SW480 (cell line): ENCODE measurements around the gene PKD1.

Source experiments
- DNase-seq: peaks from one replicate; pipeline ENCODE4 v3.0.0-alpha.2; 2016; ENCODE audit warnings: low spot score

The PKD1 gene

DNA sequence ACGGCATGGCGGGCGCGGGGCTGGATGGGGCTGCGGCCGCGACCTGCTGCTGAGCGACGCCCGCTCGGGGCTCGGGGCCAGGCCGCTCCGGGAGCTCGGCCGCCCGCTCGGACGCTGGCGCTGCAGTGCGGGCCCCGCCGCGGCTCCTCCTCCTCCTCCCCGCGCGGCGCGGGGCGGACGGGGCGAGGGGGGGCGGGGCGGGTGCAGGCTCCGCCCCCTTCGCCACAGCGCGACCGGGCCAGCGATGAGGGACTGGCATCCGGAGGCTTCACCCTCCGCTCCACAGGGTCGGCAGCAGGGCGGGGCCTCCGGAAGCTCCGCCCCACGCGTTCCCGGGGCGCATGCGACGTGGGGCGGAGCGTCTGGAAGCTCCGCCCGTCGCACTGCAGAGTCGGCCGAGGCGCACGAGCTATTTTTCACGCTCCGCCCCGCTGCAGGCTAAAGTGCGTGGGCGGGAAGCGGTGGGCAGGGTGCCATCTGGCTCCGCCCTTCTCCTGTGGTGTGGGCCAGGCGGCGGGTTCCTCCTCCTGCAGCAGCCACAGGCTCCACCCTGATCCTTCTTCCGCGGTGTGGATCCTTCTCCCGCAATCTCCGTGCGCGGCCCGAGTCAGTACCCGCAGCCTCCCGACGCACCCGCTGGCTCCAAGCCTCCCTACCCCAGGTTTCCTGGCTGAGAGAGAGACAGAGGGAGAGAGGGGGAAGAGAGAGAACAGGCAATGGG is at the start of gene PKD1:
Gene PKD1 (minus strand): TSS at position 129 of the 721 bp plus-strand sequence. CDS start 209 bp downstream, outside the sequence.
- DNase-seq = peak; percentile 77

DNA sequence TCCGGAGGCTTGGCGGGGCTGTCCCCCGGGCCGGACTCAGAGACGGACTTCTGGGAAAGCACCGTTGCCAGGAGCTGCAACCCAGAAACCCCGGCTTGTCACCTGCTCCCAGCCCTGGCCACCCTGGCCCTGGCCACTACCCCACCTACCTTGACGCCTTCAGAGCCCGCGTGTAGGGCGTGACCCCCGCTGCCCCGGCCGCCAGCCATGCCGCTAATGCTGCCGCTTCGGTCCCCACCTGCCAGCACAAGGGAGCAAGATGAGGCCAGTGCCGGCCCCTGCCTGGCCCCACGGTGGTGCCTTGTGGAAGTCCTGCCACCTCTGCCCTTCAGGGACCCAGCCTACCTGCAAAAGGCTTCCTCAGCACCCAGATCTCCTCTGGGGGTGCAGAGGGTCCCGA is 49.3 kb upstream of the PKD1 start:
- no peak for DNase-seq

DNA sequence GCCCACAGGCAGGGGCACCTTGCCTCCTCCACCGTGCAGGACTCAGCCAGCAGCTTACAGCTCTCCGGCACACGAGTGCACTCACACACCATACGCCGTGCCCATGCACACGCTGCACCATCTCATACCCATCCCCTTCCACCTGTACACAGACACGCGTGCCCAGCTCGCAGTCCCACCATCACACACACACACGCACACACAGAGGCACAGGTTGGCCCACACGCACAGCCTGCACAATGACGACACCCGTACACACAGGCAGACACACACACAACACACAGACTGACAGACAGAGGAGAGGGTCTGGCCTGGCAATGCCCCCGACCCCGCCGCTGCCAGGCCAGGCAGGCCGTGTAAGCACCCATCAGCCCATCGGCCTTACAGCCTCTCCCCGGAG is 48.6 kb upstream of the PKD1 start:
- DNase-seq = no peak

DNA sequence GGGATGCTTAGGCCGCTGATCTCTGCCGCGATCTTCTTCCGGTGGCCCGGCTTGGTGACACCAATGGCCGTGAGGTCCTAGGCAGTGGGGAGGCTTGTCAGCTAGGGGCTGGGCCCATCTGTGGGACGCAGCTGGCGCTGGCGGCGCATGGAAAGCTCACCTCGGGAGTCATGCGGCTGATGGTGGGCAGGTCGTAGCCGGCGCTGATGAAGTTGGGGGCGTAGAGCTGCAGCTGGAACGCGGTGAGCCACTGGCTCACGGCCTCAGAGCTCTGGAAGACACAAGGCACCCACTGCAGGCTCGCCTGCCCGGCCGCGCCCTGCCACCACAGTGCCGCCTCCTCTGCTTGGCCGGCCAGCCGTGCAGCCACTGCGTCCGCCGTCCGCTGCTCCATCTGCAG is 48.0 kb upstream of the PKD1 start:
- DNase-seq = no peak

DNA sequence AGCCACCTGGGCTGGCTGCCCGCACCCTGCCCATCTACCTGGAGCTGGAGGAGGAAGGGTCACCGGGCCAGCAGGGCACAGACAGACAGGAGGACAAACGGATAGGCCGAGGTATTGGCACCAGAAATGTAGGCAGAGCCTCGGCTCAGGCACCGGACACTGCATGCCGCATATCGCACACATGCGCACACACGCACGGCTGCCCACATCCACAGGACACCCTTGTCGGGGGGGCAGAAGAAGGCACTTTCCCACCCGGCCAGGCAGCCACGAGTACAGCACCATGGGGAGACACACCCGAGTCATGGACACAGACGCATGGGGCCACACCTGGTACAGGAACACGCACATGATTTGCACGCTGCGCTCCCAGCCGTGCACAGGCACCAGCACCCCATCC is 46.3 kb upstream of the PKD1 start:
- peak; percentile 39 for DNase-seq

DNA sequence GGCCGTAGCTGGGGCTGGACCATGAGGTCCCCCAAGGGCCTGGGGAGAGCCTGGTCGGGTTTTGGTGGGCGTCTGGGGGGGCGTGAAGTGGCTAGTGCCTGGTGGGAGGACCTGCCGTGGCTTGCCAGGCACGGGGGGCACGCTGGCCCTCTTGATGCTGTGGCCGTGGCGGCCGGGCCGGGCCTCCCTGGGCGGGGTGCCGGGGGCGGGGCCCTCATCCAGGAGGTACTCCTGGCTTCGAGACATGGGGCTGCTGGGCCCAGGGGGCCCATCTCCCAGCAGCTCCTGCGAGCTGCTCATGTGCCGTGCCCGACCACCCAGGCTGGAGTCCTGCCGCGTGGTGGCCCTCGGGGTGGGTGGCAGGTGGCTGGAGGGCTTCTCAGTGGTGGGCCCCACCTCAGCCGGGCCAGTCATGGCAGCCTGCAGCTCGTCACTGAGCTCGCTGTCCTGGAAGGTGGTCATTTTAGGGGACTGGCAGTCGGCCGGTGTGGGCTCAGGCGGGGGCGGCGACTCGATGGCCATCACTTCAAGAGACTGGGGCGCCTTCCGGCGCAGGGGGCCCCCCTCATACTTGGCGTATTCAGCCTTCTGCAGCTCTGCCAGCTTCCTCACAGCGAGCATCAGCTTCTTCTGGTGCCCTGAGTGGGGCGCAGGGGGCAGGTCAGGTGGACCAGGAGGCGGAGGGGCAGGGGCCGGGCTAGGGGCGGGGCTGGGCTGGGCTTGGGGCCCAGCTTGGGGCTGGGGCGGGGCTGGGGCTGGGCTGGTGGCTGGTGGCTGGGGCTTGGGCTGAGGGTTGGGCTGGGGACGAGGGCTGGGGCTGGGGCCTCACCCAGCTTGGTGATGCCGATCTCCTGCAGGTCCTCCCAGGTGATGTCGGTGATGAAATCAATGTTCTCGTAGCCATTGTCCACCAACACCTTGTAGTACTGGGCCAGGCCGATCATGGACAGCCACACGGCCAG is 45.5 kb upstream of the PKD1 start:
- DNase-seq = no peak

DNA sequence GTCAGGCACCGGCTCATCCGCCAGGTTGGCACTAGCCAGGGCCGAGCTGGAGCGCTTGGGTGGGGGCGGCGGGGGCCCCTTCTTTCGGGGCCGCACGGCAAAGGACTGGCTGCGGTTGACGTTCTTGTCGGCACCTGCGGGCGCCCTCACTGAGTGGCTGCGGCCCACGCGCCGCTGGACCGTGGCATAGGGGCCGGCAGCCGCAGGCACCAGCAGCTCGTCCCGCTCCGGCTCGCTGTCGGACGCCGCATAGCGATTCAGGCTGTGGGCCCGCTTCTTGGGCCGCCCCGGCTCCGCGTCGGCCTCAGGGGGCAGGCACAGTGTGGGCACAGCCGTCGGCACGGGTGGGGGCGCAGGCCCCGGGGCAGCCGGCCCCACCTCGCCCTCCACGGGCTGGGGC is 44.8 kb upstream of the PKD1 start:
- no peak for DNase-seq

DNA sequence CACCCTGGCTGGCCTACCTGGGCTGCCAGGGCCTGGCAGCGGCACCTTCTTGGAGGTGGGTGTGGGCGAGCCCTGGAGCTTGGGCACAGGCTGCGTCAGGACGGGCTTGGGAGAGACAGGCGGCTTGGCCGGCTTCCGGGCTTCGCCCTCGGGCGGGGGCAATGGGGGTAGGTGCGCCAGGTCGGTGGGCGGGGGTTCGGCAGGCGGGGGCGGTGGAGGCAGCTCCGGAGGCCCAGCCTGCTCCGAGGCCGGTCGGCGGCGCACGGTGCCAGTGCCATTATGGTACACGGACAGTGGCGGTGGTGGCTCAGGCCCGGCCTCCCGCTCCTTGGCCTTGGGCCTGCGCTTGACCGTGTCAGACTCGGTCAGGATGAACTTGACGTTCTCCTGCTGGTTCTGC is 43.9 kb upstream of the PKD1 start:
- DNase-seq = no peak

DNA sequence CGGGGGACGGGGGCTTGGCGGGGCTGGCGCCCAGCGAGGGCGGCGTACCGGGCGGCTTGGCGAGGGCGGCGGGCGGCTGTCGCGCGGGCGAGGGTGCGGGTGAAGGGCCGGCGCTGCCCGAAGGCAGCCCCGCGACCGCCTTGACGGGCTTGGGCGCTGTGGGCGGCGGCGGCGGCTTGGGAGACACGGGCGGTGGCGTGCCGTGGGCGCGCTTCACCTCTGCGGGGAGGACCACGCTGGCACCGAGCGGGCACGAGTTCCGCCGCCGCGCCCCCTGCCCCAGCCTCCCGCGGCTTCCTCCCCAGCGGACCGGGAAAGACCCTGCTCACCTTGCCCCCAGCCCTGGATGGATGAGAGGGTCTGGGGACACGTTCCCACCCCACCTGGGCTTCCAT is 43.4 kb upstream of the PKD1 start:
- DNase-seq = no peak

DNA sequence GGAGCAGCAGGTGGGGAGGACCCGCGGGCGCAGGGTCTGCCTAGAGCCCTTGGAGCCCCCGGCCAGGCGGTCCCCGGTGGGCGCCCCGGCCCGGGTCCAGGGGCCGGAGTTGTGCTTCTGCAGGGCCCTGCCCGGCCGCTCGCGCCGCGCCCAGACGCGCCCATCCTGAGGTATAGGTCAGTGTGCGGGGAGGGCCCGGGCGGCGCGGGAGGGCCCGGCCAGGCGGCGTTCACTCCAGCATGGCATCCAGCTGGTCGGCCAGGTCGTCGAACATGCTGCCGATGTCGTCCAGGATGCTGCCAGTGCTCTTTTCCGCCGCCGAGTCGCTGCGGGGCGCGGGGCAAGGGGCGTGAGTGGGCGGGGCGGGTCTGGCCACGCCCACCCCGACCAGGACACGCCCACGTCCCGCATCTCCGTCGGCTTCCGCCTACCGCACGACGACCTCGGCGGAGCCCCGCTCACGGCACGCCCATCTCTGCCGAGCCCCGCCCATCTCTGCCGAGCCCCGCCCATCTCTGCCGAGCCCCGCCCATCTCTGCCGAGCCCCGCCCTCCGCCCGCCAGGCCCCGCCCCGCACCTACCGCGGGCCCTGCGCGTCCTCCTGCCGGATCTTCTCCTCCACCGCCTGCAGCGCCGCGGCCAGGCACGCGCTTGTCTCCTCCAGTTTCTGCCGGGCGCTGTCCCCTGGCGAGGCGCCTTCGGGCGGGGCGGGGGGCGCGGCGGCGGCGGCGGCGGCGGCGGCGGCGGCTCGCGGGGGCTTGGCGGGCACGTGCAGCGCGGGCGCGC is 42.8 kb upstream of the PKD1 start:
- DNase-seq = no peak

DNA sequence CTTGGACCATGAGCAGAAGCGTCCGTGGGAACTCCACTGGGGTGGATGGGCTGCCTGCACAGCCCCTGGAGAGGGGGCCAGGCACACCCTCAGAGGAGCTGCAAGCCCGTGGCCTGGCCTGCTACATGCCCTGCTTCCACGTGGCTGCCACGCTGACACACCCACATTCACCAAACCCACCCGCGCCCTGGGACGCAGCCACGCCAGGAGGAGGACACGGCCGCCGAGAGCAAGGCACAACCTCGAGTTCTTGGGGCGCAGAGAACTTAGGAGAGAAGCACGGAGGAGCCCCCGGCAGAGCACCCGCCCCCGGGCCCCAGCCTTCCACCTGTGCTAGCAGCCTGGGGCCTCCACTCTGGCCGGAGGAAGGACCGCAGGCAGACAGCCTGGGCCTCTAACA is 41.9 kb upstream of the PKD1 start:
- DNase-seq = no peak

DNA sequence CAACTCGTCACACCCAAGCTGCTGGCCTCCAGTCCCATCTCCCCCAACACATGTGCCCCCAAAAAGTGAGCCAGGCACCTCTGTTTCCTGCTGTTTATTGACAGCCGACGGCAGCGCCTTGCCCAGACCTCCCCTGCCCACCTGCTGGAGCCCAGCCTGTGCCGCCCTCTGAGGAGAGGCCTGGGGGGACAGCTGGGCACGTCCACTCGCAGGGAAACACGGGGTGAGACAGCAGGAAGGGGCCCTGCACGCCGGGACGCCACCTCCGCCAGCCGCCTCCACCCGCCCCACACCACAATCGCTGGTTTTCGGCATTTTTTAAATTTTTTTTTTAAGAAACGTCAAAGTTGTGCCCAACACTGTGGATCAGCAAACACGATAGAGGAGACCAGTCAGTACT is 41.4 kb upstream of the PKD1 start:
- no peak for DNase-seq

DNA sequence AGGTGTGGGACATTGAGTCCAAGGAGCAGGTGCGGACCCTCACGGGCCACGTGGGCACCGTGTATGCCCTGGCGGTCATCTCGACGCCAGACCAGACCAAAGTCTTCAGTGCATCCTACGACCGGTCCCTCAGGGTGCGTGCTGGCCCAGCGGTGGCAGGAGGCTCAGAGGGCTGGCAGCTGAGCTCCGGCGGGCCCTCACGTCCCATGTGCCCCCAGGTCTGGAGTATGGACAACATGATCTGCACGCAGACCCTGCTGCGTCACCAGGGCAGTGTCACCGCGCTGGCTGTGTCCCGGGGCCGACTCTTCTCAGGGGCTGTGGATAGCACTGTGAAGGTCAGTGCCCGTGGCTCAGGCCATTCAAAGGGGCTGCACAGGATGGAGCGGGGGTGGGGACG is 40.3 kb upstream of the PKD1 start:
- DNase-seq = no peak

DNA sequence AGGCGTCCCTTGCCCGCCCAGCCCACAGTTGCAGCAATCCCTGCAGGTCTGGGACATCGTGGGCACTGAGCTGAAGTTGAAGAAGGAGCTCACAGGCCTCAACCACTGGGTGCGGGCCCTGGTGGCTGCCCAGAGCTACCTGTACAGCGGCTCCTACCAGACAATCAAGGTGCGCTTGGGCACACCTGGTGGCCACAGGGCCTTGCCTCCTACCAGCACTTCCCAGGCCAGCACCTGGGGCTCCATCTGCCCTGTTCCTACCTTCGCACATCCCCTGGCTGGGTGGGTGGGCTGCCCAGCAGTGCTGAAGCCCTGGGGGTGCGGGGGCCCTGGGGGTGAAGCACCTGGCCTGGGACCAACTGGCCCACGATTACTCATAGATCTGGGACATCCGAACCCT is 39.8 kb upstream of the PKD1 start:
- no peak for DNase-seq

DNA sequence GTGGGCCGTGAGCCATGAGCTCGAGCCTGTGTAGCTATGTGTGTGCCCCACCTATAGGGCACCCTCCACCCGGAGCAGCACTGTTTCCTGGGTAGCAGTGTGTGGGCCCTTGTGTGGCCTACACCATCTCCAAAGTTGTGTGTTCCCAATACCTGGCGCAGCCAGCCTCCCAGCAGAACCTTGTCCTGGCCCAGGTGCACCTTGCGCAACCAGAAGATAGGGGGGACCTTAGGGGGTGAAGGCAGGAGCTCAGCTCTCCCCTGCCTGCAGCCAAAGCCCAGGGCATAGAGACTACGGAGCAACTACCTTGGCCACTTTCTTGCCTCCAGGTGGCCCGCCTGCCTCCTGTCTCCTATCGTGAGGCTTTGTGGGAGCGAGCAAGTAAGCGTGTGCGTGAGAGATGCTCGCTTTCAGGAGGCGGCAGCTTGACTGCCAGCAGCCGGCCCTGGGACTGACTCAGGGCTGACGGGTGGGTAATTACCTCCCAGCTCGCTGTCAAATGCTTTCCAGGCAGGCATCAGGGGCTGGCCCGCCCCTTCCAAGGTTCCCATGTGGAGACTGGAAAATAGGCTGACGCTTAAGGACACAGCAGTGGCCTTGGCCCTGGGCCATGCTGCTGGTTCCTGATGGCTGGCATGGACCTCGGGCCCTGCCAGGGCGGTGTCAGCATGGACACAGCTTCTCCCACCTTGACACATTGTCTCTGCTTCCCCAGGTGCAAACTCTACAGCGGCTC is 38.9 kb upstream of the PKD1 start:
- no peak for DNase-seq

DNA sequence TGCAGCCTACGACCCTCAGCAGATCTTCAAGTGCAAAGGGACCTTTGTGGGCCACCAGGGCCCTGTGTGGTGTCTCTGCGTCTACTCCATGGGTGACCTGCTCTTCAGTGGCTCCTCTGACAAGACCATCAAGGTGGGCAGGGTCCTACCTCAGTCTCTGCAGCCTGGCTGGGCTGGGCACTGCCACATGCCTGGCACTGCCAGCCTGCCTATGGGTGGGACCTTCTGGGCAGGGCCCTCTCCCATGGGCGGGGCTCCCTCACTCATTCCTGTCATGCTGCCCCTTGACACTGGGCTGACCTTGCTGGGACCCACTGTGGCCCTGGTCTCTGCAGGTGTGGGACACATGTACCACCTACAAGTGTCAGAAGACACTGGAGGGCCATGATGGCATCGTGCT is 38.2 kb upstream of the PKD1 start:
- DNase-seq = no peak

DNA sequence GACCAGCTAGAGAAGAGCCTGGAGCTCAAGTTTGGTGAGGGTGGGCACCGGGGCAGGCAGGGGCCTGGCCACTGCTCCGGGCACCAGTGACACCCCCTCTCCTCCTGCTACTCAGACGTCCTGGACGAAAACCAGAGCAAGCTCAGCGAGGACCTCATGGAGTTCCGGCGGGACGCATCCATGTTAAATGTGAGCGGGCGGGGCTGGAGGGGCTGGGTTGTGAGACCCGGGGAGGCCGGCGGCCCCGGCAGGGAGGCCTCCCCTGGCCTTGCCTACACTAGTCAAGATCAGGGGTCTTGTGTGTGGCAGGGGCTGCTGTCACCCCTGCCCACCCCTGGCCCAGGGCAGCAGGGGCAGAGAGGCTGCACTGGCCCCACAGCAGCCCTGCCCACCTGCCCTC is 37.7 kb upstream of the PKD1 start:
- DNase-seq = no peak

DNA sequence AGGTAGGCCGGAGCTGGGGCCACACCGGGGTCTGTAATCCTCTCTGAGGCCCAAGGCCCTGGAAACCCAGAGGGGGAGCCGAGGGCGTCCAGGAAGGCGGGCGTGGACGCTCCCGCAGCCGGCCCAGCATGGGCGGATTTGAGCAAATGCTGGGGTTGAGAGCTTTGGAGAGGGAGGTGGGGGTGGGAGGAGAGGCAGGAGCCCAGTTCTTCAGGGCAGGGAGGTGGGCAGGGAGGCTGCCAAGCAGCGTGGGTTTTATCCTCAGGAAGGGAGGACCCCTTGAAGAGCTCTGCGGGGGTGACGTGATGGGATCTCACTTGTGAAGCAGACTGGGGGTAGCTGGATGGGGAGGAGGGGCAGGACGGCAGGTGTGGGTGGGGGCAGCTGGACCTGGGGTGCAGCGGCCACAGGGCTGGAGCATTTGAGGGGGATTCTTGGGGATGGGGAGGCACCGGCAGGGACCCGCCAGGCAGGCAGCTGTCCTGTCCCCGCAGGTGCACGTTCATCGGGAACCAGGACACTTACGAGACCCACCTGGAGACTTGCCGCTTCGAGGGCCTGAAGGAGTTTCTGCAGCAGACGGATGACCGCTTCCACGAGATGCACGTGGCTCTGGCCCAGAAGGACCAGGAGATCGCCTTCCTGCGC is 37.1 kb upstream of the PKD1 start:
- DNase-seq = no peak

DNA sequence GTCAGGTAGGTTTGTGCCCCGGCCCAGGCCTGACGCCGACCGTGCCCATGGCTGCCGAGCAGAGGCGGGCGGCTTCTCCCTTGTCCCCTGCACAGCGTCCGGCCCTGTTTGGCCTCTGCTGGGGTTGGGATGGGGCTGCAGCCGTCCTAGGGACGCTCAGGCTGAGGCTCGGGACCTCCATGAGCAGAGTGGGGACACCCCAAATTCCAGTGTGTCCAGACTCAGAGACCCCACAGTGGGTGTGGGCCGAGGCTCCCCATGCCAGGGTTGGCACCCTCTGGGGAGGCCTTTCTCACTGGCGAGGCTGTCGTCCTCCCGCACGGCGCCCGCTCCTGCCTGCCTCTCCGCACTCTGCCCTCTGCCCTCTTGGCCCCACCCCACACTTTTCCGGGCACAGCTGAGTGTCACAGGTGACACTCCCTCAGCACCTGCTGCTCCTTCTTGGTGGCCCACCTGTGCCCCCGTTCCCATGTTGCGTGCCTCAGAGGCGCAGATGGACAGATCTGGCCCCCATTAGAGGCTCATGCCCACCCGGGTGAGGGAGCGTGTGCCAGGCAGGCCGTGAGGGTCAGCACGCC is 36.0 kb upstream of the PKD1 start:
- DNase-seq = no peak

DNA sequence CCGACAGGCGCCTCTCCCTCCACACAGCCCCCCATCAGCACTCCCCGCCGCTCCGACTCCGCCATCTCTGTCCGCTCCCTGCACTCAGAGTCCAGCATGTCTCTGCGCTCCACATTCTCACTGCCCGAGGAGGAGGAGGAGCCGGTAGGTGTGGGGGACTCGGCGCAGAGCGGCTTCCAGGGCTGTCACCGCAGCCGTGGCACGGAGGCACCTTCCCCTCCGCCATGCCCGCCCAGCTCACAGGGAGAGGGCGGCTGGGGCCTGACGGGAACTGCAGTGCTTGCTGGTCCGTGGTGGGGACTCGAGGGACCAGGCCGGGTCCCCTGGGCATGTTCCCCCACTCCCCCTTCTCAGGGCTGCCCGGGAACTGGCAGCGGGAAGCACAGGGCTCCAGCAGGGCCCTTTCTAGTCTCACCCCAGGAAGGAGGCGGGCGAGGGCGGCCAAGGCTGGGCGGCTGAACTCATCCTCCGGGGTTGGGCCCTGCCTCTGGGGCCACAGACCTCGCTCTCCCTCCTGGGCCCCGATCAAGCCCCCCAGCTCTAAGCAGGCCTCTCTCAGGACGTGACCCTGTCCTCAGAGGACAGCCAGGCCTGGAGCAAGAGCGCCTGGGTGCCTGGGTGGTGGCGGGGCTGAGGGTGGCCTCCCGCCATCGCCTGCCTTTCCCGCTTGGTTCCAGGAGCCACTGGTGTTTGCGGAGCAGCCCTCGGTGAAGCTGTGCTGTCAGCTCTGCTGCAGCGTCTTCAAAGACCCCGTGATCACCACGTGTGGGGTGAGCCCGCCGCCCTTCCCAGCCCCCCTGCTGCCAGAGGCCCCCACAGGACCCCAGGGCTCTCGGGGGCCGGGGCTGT is 35.1 kb upstream of the PKD1 start:
- DNase-seq = no peak
